HG03280 (cell line): ENCODE data around the gene HIGD1A.

Experiments
- ATAC-seq: cut with Tn5 transposase; IDR thresholded peaks from one replicate; pipeline ENCODE4 v1.9.1; 2021; ENCODE audit warnings: mild to moderate bottlenecking, moderate library complexity; ENCODE audit not compliant: unreplicated experiment

The HIGD1A gene

DNA sequence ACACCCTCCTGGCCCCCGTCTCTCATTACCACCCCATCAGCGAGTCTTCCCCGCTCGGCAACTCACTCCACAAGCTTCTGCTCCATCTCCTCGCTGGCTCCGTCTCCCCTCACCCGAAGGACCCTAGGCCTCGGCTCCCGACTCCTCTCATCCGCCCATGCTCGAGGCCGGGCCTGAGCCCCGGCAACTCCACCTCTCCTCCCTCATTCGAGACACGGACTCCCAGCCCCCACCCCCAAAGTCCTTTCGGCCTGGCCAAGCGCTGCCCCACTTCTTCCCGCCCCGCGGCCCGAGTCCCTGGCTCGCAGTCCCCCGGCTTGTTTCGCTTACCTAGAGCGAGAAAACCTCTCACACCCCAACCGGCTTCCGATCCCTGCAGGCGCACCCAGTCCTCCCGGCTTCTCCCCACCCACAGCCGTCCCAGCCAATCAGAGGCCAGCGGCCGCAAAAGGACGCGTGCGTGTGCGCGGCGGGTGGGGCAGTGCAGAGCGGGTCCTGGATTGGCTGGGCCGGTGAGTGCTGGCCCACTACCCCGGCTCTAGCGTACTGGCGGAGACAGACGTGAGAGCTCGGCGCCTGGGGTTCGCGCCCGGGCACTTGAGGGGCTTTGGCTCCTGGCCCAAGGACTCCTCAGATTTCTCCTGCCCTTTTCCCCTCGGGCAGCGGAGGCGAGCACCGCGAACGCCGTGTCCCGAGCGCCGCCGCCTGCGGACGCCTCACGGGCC, at the start of gene HIGD1A:
HIGD1A (minus strand) TSS at position 385 of the 725 bp plus-strand sequence. CDS start 10,237 bp downstream, outside the sequence.
- ATAC-seq, result peak; percentile 100

GRCh38 chr3:42853739-42854302, 49.5 kb upstream of the HIGD1A start:
- no peak for ATAC-seq

DNA sequence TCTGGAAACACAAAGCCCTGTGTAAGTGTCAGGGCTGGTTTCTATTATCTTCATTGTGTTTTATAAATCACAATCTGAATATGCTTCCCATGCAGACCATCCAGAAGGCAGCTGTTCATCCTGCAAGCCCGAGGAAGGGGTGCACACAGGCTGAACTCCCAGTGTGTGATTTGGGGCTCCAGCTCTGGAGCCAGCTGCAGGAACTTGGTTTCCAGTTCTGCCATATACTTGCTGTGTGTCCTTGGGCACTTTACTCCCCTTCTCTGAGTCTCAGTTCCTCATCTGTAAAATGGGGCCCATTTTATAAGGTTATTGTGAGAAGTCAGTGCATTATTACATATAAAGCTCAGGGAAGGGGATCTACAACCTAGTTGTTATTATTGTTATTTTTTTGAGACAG, 48.8 kb upstream of the HIGD1A start:
- no peak for ATAC-seq

DNA sequence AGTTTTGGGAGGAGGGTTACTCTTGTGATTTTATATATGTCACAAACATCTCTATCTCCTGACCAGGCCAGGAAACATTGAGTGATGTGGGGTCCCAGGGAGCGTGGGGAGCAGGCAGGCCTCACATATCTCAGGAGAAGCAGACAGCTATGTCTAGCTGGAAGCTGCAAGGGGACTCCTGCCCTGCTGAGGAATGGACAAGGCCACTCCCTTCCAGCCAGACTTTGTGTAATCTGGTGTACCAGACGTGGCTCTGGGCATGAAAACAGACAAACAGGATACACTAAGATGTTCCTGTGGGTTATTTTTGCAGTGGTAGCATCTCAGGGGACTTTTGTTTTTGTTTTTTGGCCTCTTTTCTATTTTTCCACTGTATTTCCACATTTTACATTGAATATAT, 48.2 kb upstream of the HIGD1A start:
- ATAC-seq, result no peak

DNA sequence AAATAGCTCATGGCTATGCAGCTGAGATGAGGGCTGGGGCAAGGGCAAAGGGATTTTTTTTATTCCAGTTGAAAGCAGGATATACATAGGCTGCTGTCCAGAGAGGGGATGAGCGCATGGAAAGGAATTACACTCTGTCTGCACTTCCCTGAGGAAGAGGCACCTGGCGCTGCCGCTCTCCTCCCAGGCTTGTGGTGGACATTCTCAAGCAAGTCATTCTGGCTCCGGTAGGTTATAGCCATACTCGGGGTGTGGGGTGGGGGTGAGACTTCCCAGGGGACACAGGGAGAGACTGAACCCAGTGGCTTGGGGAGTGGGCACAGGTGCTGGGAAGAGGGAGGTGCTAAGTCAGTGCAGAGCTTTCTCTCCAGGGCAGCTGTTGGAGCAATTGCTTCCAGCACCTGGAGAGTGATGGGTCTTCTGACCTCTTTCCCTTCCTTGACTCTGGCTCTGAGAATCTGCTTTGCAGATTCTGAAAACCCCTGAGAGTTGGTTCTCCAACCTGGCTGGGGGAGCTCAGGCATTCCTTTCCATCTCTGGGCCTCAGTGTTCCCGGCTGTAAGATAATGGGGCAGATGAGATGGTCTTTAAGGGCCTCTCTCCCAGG, 47.0 kb upstream of the HIGD1A start:
- no peak for ATAC-seq

DNA sequence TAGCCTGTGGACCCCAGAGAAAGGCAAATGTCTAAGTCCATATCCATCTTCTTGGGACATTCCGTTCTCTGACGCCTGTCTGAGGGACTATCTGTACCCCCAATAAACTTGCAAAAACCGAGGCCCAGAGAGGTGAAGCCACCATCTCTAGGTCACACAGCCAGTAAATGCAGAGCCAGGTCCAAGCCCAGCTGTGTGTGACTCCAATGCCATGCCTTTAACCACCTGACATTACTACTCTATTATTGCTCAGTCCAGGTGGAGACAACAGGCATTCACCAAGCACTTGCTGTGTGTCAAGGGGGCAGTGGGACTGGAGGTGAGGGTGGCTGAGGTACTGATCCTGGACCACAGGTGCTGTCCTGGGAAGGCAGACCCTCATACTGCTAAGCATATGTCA, 46.0 kb upstream of the HIGD1A start:
- ATAC-seq, result no peak

DNA sequence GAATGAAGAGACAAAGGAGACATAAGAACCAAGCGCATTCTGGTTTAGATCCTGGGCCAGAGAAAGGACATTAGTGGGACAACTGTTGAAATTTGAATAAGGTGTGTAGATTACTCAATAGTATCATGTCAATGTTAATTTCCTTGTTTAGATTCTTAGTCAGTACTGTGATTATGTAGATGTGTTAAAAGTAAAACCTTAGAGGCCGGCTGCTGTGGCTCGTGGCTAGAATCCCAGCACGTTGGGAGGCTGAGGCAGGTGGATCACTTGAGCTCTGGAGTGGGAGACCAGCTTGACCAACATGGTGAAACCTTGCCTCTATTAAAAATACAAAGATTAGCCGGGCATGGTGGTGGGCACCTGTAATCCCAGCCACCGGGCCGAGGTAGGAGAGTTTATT, 44.7 kb upstream of the HIGD1A start:
- ATAC-seq, result no peak

DNA sequence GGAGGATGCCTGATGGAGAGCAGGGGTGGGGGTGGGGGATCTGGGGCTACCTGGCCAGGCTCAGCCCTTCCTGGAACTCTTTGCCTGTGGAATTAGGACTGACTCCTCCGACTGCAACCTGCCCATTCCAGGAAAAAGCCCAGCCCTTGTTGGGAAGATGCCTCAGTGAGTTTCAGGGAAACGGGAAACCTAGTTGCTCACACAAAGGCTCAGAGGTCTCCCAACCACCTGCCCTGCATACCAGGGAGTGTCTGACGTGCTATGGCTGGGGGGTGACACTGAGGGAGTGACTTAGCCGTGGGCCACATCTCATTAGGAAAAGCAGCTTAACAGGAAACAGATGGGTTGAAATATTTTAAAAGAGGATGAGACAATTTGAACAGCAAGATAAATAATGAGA, 43.4 kb upstream of the HIGD1A start:
- ATAC-seq, result no peak

GRCh38 chr3:42846685-42847522, 42.6 kb upstream of the HIGD1A start:
- peak; percentile 51 for ATAC-seq

- no peak for ATAC-seq
Observed at GRCh38 chr3:42844815-42845214, 40.5 kb upstream of the HIGD1A start.

DNA sequence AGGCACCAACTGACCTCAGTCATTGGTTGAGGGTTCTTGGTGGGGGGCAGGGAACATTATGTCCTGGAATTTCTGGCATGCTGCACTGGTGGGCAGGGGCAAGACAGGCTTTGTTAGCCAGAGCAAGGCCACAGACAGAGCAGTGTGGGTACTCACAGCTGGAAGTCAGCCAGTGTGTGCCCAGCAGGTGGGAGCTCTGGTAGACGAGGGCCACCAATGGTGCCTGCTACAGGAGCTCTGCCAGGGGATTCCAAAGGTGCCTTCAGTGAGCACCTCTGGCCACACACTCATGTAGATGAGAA, 40.1 kb upstream of the HIGD1A start:
- no peak for ATAC-seq

DNA sequence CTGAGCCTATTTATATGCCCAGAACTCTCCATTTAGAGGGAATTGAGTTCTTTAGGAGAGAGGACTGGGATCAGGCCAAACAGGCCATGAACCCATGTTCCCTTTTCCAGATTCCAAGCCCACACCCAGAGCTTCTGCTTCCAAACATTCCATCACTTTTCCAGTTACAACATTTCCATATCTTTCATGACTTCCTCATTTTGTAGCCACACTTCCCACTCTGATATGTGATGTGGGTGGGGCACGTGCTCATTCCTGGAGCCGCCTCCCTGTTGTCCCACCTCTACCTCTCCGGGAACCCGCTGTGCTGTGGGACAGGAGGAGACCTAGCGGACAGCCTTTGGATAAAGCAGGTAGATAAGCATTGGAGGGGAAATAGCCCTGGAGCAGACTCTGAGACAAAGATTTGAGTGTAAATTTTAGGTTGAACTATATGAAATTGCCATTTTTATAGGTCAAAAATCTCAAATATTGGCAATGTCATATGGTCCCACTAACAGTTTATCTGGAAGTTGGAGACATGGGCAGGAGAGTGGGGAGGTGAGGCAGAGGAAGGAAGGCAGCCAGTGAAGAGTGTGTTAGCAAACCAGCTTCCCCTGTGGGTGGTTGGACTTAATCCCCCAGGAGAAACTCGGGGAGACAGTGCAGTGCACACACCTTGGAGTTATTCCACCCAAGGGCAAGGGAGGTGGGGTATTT, 39.6 kb upstream of the HIGD1A start:
- no peak for ATAC-seq

- ATAC-seq, result no peak
Observed at GRCh38 chr3:42841332-42841731, 37.0 kb upstream of the HIGD1A start.

- ATAC-seq, result peak; percentile 97
Observed at GRCh38 chr3:42839616-42840015, 35.3 kb upstream of the HIGD1A start.

DNA sequence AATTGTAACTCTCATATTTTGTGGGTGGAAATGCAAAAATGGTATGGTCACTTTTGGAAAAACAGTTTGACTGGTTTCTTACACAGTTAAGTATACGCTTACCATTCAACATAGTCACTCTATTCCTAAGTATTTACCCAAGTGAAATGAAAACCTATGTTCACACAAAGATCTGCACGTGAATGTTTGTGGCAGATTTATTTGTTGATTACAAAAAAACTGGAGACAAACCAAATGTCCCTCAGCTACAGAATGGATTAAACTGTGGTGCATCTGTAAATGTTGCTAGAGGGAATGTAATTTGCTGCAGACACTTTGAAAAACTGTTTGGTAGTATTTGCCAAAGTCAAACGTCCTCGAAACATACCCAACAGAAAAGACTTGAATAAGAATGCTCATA, 34.3 kb upstream of the HIGD1A start:
- no peak for ATAC-seq

DNA sequence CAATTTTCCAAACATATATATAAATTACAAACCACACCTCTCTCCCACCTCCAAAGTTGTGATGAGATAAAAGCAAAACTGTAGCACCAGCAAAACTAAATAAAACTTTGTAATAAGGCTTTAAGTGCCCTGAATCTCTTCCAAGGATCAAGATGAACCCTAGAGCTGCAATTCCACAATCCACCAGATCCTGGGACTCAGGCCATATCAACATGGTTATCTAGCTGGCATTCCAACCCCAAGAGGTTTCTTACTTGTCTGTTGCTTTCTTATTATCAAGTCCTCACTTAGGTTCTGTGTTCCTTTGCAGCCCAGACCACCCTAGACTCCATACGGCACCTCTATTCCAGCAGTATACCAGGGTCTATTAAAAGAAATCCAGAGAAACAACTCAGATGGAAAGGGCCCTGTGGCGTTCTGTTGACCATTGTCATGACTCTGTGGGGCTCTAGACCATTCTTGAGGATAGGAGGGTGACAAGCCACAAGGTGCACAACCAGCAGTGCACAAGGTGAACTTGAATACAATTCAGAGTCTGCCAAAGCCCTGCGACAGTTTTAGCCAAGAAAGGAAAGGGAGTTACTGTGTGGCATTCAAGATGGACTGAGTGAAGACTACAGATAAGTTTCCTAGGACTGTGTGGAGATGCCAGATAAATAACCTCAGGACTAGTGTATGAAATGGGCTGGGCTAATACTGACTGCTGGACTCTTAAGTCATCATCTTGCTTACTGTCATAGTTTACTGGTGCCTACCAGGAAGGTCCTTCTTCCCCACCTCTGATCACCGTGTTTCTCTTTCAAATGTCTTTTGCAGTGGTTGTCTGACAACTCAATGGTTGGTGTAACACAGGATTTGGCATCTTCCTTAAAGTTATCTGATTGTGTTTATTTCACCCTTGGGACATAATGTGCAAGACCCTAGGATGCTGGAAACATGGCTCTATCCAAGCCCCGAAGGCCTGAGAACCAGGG, 32.1 kb upstream of the HIGD1A start:
- no peak for ATAC-seq

- ATAC-seq, result no peak
Observed at GRCh38 chr3:42831321-42831713, 27.0 kb upstream of the HIGD1A start.

DNA sequence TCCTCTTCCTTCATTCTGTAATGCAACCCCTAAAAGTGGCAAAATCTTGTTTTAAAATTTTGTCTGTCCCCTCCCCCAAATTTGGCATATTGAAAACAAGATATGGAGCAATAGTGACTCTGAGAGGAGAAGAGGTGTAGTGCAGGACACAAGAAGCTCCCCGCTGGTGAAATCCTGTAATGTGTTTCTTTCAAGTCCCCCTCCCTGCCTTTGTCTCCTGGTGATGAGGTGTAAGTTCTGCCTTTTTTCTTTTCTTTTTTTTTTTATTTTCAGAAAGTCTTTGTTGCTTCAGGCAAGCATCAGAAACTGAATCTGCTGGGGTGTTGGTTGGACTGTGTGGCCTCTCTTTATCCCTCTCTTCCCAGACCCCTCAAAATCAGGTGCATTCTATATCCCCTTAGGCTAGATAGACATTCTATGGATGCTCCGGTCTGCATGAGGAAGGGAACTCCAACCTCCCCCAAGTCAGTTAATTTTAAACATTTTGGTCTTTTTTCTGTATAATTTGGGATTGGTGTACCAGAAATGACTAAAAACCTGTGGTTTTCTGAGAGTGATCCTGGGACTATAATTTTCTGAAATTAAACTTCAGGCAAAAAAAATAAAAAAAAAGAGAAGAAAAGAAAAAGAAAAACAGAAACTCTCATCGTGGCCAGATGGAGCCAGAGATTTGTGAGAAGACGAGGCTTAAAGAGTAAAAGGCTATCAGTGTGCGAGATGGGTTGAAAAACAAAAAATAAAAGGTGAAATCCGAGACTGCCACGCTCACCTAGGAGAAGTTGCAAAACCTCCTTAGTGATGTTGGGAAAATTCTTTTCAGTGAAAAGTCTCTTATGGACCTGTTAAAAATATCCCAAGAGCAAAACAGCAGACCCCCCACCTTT, 26.4 kb upstream of the HIGD1A start:
- ATAC-seq, result no peak
